Mucosa of gallbladder (tissue), 1 donor: Measurements from ENCODE around the gene CCDC78. TPM values are rescaled to one million over a fixed set of nuclear protein-coding genes. Genes with fewer than 3 reads are reported as not detected.

Experiments used
- DNase-seq: peaks from one replicate; pipeline ENCODE4 v3.0.0-alpha.2; 2020; ENCODE audit warnings: low spot score
- total RNA-seq: library from RNA; stranded (reverse); gene quantifications from one replicate; pipeline ENCODE4 v1.2.1, GENCODE V29; 2021
- donor health status: DM: no; HTN: no; CAD: no.

CCDC78 gene
- total RNA-seq, 1 donor from 2014 or later, result 3.3 TPM

GRCh38 chr16:711548-712320 is 14.5 kb downstream of the CCDC78 start:
- DNase-seq, result peak; percentile 75

DNA sequence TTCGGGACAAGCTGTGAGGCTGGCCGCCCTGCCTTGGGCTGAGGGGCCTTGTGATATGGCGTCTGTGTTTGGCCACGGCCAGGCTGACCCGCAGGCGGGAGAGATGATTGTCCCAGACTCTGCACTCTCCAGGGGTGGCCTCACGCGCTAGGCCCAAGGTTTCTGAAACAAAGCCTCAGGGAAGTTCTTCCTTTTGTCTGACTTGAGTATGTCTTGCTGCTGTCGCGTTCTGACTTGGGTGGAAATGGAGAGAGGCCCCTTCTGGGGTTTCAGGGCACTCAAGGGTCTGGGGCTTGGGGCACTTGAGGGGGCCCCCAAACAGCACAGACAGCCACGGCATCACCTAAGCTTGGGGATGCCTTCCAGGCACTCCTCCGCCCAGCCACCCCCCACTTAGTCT is 15.2 kb downstream of the CCDC78 start:
- no peak for DNase-seq

- no peak for DNase-seq
Measured at GRCh38 chr16:710500-711075, 15.7 kb downstream of the CCDC78 start.

GRCh38 chr16:709566-710499 is 16.4 kb downstream of the CCDC78 start:
- no peak for DNase-seq

- no peak for DNase-seq
Measured at GRCh38 chr16:708959-709358, 17.3 kb downstream of the CCDC78 start.

DNA sequence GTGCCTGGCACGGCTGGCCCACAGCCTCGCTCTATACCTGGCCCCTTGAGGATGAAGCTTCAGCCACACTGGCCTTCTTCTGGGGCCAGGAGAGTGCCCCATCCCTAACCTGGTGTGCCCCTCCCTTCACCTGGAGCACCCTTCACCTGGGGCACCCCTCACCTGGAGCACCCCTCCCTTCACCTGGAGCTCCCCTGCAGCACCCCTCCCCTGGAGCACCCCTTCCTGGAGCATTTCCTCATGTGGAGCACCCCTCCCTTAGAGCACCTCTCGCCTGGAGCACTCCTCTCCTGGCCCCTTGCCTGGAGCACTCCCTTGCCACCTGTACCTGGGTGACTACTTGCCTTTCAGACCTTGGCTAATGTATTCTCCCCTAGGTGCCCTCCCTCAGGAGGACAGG is 18.2 kb downstream of the CCDC78 start:
- DNase-seq, result no peak

DNA sequence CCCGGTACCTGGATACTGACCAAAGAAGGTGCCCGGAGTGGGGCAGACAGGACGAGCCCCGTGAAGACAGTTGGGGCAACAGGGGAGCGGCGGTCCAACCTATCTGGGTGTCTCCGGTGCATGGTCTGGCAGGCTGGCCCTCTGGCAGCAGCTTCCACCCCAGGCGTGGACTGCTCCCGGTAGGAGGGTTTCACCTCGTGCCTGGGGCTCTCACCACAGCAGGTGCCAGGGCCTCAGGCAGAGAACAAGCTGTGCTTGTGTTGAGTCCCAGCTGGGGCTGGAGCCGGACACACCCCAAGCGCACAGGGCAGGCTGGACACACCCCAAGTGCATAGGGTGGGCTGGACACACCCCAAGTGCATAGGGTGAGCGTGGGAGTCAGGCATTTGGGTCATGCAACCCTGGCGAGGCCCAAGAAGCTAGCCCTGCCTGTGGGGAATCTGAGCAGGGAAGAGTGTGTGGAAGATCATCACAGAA is 19.1 kb downstream of the CCDC78 start:
- no peak for DNase-seq

GRCh38 chr16:706189-707061 is 19.8 kb downstream of the CCDC78 start:
- DNase-seq, result no peak

DNA sequence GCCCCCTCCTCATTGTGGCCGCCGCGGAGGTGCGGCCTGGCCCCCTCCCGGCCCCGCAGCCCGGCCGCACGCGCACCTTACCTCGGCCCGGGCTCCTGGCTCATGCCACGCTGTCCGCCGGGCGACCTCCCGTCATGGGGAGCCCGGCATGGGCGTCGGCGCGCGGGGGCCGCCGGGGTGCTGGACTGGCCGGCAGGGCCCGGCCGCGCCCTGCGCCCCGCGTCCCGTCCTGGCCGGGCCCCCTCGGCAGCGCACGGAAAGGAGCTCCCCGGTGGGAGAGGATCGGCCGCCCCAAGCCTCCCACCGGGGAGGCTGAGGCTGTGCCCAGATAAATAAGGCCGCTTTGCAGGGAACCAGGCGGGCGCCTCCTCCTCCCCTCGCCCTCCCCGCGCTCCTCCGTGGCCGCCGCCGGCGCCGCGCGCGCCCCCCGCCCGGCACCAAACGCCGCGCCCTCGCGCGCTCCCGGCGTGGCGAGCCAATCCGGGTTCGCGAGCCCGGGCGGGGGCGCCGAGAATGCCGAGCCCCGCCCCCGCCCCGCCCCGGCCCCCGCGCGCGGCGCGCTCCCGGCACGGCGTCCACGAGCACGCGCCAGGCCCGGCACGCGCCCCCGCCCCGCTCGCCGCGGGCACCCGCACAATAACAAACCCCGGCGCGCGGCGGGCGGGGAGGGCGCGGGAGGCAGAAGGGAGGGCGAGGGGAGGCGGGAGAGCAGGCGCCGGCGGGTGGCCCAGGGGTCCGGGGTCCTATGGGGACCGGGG is 20.6 kb downstream of the CCDC78 start, which contains the start of gene FBXL16:
FBXL16 (minus strand) TSS at position 371 of the 758 bp plus-strand sequence. CDS start 8,396 bp downstream, outside the sequence.
- no peak for DNase-seq

DNA sequence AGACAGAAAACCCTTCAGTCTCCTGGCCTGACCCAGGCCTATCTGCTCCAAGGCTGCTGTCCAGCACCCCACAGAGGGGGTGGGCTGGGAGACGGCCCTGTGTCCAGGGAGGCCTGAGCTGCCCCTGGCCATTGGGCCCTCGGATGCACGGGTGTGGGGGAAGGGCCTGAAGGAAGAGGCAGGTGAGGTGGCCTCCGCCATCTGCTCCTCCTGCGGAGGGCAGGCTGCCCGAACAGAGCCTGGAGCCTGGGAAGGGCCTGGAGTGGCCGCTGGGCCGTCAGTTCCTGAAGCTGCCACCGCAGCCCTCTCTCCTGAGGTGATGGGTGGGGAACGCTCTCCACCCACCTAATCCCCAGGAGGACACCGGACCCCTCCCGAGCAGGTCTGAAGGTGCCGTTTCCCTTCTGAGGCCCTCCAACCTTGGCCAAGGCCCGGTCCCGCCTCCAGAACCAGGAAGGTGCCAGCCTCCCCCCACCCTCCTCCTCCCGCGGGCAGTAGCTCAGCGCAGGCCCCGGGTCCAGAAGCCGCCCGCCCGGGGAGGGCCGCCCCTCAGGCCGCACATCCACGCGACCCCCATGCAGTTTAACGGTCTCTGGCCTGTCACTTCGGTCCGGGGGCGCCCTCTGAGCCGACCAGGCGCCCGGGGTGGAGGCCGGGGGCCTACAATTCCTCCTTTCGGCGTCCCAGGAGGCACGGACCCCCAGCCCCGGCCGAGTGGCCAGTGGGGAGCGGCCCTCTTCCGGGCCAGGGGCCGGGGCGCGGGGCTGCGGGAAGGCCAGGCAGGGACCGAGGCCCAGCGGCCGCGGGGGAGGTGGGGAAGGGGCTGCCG is 21.5 kb downstream of the CCDC78 start:
- DNase-seq, result no peak

DNA sequence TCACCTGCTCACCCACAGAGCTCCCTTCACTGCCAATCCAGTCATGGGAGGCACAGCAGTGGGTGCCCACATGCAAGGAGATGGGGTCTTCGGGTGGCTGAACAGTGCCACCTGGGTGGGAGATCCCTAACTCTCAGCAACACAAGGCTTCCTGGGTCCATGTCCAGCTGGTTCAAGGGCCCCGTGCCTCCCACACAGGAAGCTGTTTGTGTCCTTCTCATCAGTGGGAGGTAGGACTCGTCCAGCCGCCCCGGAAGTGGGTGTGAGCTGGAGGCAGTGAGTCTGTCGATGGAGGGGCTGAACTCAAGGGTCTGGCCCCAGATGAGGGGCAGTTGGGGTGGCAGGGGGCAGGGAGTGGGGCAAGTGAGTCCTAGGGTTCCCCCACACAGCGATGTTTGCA is 22.2 kb downstream of the CCDC78 start:
- DNase-seq, result no peak

DNA sequence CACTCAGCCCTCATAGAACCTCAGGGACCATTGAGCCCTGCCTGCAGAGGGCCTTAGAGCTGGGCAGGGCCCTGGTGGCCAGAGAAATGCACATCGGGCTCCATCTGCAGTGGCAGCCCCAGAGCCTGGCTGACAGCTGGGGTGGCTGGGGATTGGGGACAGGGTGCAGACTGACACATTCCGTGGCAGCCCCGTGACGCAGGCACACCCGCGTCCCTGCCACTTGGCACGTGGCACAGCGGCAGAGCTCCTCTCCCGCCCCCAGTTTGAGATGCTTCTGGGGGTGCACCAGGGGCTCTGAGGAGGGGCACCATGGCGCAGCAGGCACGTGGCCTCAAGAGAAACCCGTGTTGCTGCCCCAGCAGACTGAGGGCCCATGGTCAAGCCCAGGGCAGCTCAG is 22.8 kb downstream of the CCDC78 start:
- no peak for DNase-seq

- DNase-seq, result no peak
Measured at GRCh38 chr16:702341-702740, 23.9 kb downstream of the CCDC78 start.

DNA sequence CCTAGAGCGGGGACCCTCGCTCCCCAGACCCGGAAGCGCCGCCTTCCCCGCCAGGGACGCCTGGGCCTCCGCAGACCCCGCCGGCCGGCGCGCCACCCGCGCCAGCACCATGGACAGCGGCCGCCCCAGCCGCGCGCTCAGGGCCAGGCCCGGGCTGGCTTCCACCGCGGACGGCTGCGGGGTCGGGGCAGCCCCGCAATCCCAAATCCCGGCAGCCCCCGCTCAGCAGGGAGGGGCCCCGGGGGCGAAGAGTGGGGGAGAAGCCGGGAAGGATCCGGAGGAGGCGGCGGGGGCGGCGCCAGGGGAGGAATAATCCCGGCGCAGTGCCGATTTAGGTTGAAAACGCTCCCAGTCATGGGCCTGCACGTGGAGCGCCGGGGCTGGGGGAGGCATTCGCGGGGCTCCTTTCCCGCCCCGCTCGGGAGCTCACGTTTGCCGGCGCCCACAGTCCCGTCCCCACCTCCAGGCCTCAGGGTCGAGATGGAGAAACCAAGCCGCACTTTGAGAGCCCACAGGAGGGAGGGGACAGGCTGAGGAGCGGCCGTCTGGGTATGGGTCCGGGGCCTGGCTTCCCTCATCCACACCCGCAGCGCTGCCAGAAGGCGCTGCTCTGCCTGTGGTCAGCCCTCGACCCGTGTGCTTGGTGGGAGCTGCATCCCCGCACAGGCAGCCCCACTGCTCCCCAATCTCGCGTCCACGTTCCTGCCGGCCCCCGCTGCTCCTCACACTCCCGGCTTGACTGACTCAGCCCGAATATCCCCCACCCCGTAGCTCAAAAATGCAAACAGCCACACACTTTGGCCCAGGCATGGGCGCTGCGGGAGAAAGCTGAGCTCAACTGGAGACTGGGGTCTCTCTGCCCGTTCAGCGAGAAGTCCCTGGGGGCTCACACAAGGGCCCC is 25.3 kb downstream of the CCDC78 start:
- no peak for DNase-seq

DNA sequence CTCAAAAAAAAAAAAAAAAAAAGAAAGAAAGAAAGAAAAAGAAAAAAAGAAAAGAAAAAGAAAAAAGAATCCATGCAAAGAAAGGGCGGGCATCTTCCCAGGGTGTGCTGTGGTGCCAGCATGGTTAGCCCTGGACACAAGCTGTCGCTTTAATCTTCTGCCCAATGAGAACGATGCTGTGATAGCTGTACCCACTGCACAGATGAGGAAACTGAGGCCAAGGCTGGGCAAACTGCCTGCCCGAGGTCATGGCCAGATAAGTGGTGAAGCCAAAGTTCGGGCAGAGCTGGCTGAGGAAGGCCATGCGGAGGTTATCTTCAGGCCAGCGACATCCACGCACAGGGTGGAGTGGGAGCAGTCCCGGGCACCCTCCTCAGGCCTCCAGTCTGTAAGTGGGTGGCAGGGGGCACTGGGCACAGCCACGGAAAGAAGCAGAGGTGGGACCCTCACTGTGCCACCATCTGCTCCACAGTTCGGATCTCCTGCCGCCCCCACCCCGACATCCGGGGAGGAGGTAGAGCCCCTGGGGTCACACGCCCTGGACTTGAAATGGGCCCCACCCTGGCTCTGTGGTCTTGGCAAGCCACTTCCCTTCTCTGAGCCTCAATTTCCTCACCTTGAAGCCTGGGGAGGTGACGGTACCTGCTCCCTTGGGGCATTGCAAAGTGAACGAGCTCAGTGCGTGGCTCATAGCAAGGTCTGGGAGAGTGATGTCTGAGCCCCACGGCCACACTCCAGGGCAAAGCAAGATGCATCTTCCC is 27.2 kb downstream of the CCDC78 start:
- DNase-seq, result no peak

GRCh38 chr16:695355-696089 is 30.7 kb downstream of the CCDC78 start:
- DNase-seq, result peak; percentile 63

DNA sequence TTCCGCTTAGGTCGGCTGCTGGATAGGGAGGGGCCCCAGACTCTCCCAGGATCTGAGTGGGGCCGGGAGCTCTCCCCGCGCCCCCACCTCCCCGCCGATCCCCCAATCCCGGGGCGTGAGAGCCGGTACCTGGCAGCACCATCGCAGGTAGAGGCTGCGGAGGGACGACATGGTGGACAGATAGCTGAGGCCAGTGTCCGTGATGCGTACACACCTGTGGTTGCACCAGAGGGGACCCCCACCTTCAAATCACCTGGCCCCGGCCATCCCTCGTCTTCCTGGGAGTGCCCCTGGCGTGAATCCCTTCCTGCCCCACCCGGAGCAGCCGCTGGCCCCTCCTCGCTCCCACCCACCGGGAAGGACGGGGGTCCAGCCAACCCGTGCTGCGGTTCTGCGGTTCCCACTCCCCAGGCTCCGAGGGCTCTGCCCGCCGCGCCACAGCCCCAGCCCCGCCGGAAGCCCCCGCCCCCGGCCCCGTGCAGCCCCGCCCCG is 31.3 kb downstream of the CCDC78 start:
- DNase-seq, result no peak
